Esophagus squamous epithelium (tissue), 5 donors: ENCODE data around the gene FAAH2. TPM values are rescaled to one million over a fixed set of nuclear protein-coding genes. Genes with fewer than 3 reads are reported as not detected.

Experiments
- DNase-seq: peaks from one replicate; lab custom pipeline; 2025; lab: John Stamatoyannopoulos, UW
- H3K27ac ChIP-seq, 4 donors: fragments of 200-600 bp; sonication (generic); one replicate each; pipeline ENCODE4 v1.5.1; 2016 to 2019; ENCODE audit warnings: mild to moderate bottlenecking in 1 of 4
- H3K27me3 ChIP-seq, 4 donors: fragments of 200-600 bp; sonication (generic); 1 replicate in 3 of 4; 2 replicates in 1 of 4; pipeline versions ENCODE4 v1.5.1 to v1.6.0; 2017 to 2021; ENCODE audit warnings: antibody characterized with exemption in 1 of 4
- H3K36me3 ChIP-seq, 3 donors: fragments of 200-600 bp; sonication (generic); one replicate each; pipeline ENCODE4 v1.5.1; 2016 to 2019
- H3K4me1 ChIP-seq, 3 donors: fragments of 200-600 bp; sonication (generic); one replicate each; pipeline ENCODE4 v1.5.1; 2017 to 2019
- H3K4me3 ChIP-seq, 4 donors: fragments of 200-600 bp; sonication (generic); 1 replicate in 3 of 4; 2 replicates in 1 of 4; pipeline ENCODE4 v1.5.1; 2016 to 2019; ENCODE audit warnings: mild to moderate bottlenecking in 2 of 4, moderate library complexity in 1 of 4
- H3K9me3 ChIP-seq, 3 donors: fragments of 200-600 bp; sonication (generic); one replicate each; pipeline ENCODE4 v1.5.1; 2016 to 2019
- CTCF ChIP-seq, 6 experiments: fragments of 450-650 bp in 4 of 6; fragments of 200-600 bp in 2 of 6; sonication (generic) in 2 of 6; IDR thresholded peaks; one replicate each; pipeline ENCODE4 v1.5.1; 2016 to 2019; ENCODE audit warnings: antibody characterized with exemption in 6 of 6, mild to moderate bottlenecking in 4 of 6, moderate library complexity in 4 of 6
- POLR2A ChIP-seq, 4 donors: fragments of 450-650 bp; IDR thresholded peaks; one replicate each; pipeline ENCODE4 v1.6.1; 2017; ENCODE audit warnings: antibody characterized with exemption in 4 of 4, mild to moderate bottlenecking in 4 of 4, moderate library complexity in 3 of 4
- WGBS, 2 donors: methylation state at CpG; one replicate each; pipeline ENCODE4 v1.1.5; 2018; 5-methylcytosine and 5-hydroxymethylcytosine counted together
- intact Hi-C: fragments of 100-400 bp; cut with DNase I; formaldehyde crosslinking; loops from one replicate; pipeline ENCODE4 v1.15.0; 2022
- total RNA-seq, 4 donors: library from RNA; depleted of rRNA; stranded (reverse); fragments of >200 nt; gene quantifications; one replicate each; pipeline ENCODE4 v1.1.0, GENCODE V29; 2016
- donor health status: DM: yes; HTN: yes; CAD: no.

The FAAH2 gene
- total RNA-seq, 4 donors from 2014 or later = 7.2 to 16.1 (median 10.1) TPM

DNA sequence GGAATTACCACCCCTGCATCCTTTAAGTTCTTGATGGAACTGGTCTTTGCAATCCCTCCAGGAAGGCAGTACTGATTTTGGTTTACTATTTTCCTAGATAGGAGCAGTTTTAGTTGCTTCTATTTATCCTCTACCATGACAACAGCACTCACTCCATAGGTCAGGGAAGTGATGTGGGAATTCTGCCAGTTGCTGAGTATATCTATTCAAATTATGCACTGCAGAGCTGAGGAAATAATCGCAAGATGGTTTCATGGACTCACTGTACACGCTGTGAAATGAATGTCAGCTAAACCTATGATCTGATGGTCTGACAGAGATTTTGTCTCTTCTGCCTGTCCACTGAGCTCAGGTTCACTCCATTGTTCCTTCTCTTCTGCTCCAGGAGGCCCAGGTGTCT, 135.8 kb downstream of the FAAH2 start:
- TF ChIP-seq CTCF (IDR thresholded peaks at IDR 0.05) (no peak), POLR2A (IDR thresholded peaks at IDR 0.05) (no peak)
- DNase-seq = no peak
- intact Hi-C loops = no loop called here
- Histone ChIP-seq H3K4me3 (no peak overlapping the region), H3K4me1 (no peaks in the 10 kb centered on the region), H3K9me3 (no peaks in the 10 kb centered on the region), H3K27ac (no peak overlapping the region), H3K27me3 (no peaks in the 10 kb centered on the region), H3K36me3 (no peaks in the 10 kb centered on the region)
- WGBS, 2 donors = 88 to 94% methylated on average over 2 of the region's 2 CpGs

DNA sequence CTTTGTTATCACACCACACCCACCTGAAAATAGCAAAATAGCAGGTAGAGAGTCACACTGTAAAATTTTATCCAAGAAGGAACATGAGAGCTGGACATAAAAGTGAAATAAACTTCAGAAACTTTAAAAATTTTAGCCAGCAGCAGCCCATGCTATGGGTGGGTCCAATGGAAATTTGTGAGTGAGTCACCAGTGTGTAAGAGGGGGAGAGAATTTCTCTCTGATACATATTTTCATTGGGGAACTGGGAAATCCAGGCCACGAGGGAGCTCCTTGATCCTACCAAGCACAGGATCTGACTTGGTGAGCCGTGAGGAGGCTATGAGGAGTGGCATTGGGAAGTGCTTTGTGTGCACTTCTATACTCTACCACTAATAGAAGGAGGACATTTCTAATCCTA, 136.3 kb downstream of the FAAH2 start:
- Histone ChIP-seq H3K36me3 (no peaks in the 10 kb centered on the region), H3K9me3 (no peaks in the 10 kb centered on the region), H3K4me1 (no peaks in the 10 kb centered on the region), H3K4me3 (no peak overlapping the region), H3K27me3 (no peaks in the 10 kb centered on the region), H3K27ac (no peak overlapping the region)
- TF ChIP-seq POLR2A (IDR thresholded peaks at IDR 0.05) (no peak), CTCF (IDR thresholded peaks at IDR 0.05) (no peak)
- intact Hi-C loops = no loop called here
- no peak for DNase-seq
- WGBS, 2 donors = 62 to 100% methylated on average over 1 to 2 of the region's 2 CpGs

- intact Hi-C loops = no loop called here
- 57 to 63% methylated on average over 3 to 4 of the region's 5 CpGs for WGBS, 2 donors
- no peak overlapping the region for H3K4me3 ChIP-seq
- no peak overlapping the region for H3K27ac ChIP-seq
- no peaks in the 10 kb centered on the region for H3K27me3 ChIP-seq
- TF ChIP-seq CTCF (IDR thresholded peaks at IDR 0.05) = no peak
- TF ChIP-seq POLR2A (IDR thresholded peaks at IDR 0.05) = no peak
- H3K4me1 ChIP-seq = no peaks in the 10 kb centered on the region
- no peak for DNase-seq
- no peaks in the 10 kb centered on the region for H3K36me3 ChIP-seq
- no peaks in the 10 kb centered on the region for H3K9me3 ChIP-seq
These were observed 158.6 kb downstream of the FAAH2 start for GRCh38 chrX:57445076-57445475.

- Histone ChIP-seq H3K27me3 (no peaks in the 10 kb centered on the region), H3K9me3 (no peaks in the 10 kb centered on the region), H3K4me3 (no peak overlapping the region), H3K27ac (no peak overlapping the region), H3K36me3 (no peaks in the 10 kb centered on the region), H3K4me1 (no peaks in the 10 kb centered on the region)
- WGBS, 2 donors = 73% methylated on average over 1 of the region's 1 CpG; no CpG with 5 or more reads in 1 of the 2 donors
- TF ChIP-seq POLR2A (IDR thresholded peaks at IDR 0.05) (no peak), CTCF (IDR thresholded peaks at IDR 0.05) (no peak)
- intact Hi-C loops = no loop called here
- DNase-seq = no peak
These were observed 159.3 kb downstream of the FAAH2 start for GRCh38 chrX:57445832-57446231.

- 55 to 86% methylated on average over 1 to 2 of the region's 2 CpGs for WGBS, 2 donors
- TF ChIP-seq CTCF (IDR thresholded peaks at IDR 0.05) (no peak), POLR2A (IDR thresholded peaks at IDR 0.05) (no peak)
- intact Hi-C loops = no loop called here
- no peaks in the 10 kb centered on the region for H3K9me3 ChIP-seq
- H3K36me3 ChIP-seq = no peaks in the 10 kb centered on the region
- no peak overlapping the region for H3K4me3 ChIP-seq
- no peak for DNase-seq
- H3K4me1 ChIP-seq = no peaks in the 10 kb centered on the region
- H3K27ac ChIP-seq = no peak overlapping the region
- H3K27me3 ChIP-seq = no peaks in the 10 kb centered on the region
These were observed 161.3 kb downstream of the FAAH2 start for GRCh38 chrX:57447856-57448255.
